ENCODE data around the gene PAX7.
A peak's percentile ranks its signal among the peaks of the same experiment; 100 is the strongest.

Gene PAX7

GRCh38 chr1:18619467-18619835 is 11.2 kb upstream of the PAX7 start:
- no peak for DNase-seq

GRCh38 chr1:18628511-18628910 is 2.1 kb upstream of the PAX7 start:
- DNase-seq = no peak

GRCh38 chr1:18629659-18630510 is 761 bp upstream of the PAX7 start:
- DNase-seq = no peak

GRCh38 chr1:18631496-18632217 is 1.0 kb downstream of the PAX7 start:
- no peak for DNase-seq

GRCh38 chr1:18632218-18632588 is 1.6 kb downstream of the PAX7 start:
- no peak for DNase-seq

- DNase-seq = no peak
These were observed 2.3 kb downstream of the PAX7 start for GRCh38 chr1:18632783-18633421.

- DNase-seq = no peak
These were observed 2.9 kb downstream of the PAX7 start for GRCh38 chr1:18633422-18634155.

- no peak for DNase-seq
These were observed 3.6 kb downstream of the PAX7 start for GRCh38 chr1:18634276-18634675.

GRCh38 chr1:18635070-18635577 is 4.5 kb downstream of the PAX7 start:
- DNase-seq = no peak

- DNase-seq = peak; percentile 56
These were observed 5.4 kb downstream of the PAX7 start for GRCh38 chr1:18635891-18636595.

- no peak for DNase-seq
These were observed 6.2 kb downstream of the PAX7 start for GRCh38 chr1:18636596-18637508.

GRCh38 chr1:18637511-18637960 is 6.9 kb downstream of the PAX7 start:
- no peak for DNase-seq

GRCh38 chr1:18637962-18638834 is 7.6 kb downstream of the PAX7 start:
- DNase-seq = no peak

- no peak for DNase-seq
These were observed 8.3 kb downstream of the PAX7 start for GRCh38 chr1:18638835-18639364.

GRCh38 chr1:18639368-18640055 is 8.9 kb downstream of the PAX7 start:
- DNase-seq = no peak

GRCh38 chr1:18640228-18641004 is 9.8 kb downstream of the PAX7 start:
- DNase-seq = no peak

- no peak for DNase-seq
These were observed 10.6 kb downstream of the PAX7 start for GRCh38 chr1:18641005-18641941.
